T1000 (cell line): ENCODE measurements around the gene PIEZO2.
"Not testable (repeated sequence)": the region's sequence is repeated elsewhere in the genome, so short reads cannot be mapped to it uniquely, and the experiment has no call there.

ENCODE experiments used
- DNase-seq: peaks from one replicate; lab custom pipeline; 2025; ENCODE audit warnings: mixed read lengths; lab: John Stamatoyannopoulos, UW

PIEZO2 gene

DNA sequence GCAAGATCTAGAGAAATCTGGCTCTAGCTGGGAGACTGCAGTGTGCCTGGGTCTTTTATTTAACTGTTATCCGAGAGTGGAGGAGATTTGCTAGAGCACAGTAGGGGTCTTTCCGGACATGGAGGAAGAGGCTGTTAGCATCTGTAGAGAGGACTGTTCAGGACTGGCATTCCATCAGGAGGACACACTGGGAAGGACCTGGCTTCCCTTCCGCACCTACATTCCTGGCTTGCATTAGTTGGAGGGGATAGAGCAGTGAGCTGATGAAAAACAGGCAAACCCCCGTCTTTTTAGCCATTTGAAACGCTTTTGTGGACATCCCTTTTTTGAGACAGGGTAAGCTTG lies 874 bp upstream of the PIEZO2 start:
- no peak for DNase-seq

GRCh38 chr18:11148680-11149440 lies 509 bp downstream of the PIEZO2 start:
- DNase-seq = no peak

GRCh38 chr18:11147962-11148679 lies 1.2 kb downstream of the PIEZO2 start:
- DNase-seq = no peak

GRCh38 chr18:11147371-11147951 lies 1.9 kb downstream of the PIEZO2 start:
- no peak for DNase-seq

DNA sequence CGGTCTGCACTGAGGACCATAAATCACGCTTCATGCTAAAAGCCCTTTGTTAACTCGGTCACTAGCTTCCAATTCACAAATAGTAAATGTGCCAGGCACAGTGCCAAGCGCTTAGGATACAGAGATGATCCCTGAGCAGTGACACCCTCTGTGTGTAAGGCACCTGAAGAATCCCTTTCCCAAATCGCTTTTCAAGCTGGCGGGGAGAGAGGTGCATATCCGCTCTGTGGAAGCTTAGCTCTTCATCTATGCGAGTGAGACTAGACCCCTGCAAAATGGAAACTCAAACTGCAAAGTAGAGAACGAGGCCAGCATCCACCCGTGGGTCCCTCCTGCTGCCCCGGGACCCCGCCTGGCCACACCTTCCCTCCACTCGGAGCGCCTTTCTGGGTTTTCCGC lies 2.4 kb downstream of the PIEZO2 start:
- no peak for DNase-seq

DNA sequence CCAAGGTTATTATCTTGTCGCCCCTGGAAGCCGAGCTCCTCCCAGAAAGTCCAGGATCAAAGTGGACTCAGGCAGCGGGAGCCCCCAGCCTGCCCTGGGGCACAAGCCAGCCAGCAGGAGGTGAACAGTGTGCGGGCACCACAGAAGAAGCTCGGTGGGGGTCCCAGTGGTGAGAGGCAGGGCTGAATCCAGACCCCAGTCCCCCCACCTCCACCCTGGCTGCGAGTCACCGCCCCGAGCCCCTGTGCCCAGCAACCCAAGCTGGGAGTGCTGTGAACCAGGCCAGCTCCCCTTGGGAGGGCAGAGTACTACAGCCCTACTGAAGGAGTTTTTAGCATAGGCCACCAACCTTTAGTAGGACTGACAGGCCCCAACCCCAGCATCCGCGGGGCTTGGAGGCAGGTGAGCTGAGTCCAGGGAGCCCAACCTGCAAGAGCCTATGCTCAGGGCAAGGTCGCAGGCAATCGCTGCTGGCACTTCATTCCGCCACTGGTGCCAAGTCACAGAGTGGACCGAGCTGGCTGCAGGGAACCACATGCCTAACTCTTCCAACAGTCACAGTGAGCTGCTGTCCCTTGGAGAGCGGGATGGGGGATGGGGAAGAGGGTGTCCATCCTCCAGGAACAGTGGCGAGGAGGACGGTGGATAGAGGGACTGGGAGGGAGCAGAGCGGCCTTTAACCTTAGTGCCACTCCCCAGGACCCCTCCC lies 3.0 kb downstream of the PIEZO2 start:
- DNase-seq = no peak

DNA sequence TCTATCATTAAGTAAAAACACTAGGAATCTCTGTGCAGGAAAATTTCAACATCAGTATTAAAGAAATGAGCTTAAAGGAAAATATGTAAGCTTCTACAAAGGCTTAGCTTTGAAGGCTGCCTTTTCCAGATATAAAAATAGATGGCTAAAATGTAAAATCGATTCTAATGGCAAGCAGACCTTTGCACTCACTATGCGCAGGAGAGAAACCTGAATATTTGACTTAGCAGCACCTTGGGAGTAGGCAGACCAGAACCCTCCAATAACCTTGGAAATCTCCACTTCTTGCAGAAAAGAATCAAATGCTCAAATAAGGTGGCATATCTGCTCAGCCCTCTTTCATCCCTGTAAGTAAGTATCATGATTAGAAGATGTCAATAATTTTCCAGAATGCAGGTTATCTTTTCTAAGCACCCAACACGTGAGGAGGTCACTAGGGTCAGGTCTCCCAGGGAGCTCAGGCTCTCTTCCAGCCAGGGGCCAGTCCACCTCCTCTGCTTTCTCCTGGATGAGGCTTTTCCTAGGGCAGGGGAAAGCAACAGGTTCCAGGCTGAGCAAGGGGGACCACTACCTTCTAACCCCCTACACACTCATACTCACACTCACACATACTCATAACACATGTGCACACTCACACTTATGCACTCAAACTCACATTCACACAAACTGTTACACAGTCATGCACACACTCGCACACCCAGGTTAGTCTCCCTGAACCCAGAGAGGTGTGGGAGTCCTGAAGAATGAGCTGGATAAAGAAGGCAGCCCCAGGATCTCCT lies 3.8 kb downstream of the PIEZO2 start:
- DNase-seq = no peak

DNA sequence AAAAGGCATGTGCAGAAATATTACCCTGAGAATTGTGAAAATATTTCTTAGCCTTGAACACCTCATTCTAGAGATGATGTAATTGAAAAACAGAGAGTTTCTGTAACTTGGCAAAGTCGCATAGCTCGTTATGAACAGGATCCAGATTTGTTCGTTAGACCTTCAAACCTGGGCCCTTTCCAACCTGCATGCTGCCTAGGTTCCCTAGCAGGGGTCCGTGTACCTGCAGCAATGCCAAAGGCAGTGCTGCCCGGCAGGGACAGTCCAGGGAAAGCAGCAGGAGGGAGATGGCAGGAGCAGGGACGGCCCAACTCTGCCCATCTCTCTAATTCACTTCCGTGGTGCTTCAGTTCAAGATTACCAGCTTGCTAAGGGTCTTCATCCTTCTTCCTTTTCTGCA lies 12.0 kb downstream of the PIEZO2 start:
- DNase-seq = no peak

DNA sequence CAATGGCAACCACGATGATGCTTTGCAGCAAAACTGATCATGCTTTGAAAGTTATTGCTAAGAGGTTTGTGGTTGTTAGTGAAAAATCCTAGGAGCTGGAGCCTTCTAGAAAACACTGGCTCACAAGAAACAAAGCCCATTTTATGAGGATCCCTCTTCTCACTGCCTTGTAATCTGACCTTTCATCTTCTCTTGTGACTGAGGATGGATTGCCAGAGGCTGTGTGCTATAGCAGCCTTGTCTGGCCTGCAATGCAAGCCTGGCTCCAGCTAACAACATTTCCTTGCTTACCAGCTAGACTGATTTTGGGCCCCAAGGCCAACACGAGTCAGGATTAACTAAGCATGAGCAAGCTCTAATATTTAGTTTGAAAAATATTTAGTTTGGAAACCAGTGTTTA lies 13.1 kb downstream of the PIEZO2 start:
- DNase-seq = no peak

DNA sequence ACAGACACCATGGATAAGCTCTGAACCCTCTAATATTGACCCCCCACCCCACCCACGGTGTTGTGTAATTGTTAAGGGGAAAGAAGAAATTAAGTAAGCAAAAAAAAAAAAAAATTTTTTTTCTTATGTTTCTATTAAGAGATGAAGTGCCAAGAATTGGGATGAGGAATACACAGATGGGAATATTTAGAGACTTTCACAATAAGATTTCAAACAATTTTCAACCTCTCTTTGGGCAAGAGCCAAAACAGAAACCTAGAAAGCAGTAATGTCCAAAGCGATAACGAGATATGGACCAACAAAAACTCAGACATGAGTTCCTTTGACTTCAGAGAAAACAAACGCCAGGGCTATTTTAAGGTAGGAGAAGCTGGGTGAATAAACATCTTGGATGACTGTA lies 14.4 kb downstream of the PIEZO2 start:
- no peak for DNase-seq

DNA sequence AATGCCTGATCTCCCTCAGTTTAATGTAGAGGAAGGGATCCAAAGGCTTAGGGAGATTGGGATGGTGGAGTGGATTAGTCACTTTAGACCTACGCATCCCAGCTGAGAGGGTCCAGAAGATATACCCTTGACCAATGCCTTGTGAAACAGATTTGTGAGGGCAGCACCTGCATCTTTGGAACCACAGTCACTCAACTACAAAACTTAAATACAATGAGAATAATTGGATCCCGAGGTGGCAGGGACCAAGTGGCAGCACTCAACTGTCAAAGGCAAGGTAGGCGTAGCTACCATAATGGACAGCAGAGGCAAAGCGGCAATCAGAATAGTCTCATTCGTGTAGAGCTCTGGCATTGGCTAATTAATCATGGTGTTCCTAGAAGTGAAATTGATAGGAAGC lies 20.3 kb downstream of the PIEZO2 start:
- DNase-seq = not testable (repeated sequence)

GRCh38 chr18:11125492-11126315 lies 23.7 kb downstream of the PIEZO2 start:
- DNase-seq = no peak

GRCh38 chr18:11124054-11124453 lies 25.3 kb downstream of the PIEZO2 start:
- DNase-seq = no peak

DNA sequence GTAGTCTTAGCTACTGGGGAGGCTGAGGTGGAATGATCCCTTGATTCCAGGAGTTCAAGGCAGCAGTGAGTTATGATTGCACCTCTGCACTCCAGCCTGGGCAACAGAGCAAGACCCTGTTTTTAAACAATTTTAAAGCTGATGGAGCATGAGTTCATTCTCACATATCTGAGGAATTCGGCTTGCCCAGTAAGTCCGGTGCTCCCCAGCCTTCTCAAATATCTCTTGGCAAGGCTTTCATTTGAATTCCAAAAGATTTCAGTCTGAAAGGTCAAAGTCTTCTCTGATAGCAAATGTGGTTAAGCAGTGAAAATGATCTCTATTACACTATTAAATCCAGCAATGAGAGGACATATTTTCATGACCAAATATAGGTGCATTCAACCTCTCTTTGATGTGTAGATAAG lies 27.9 kb downstream of the PIEZO2 start:
- DNase-seq = no peak

- no peak for DNase-seq
Observed at GRCh38 chr18:11119959-11120587, 29.3 kb downstream of the PIEZO2 start.

DNA sequence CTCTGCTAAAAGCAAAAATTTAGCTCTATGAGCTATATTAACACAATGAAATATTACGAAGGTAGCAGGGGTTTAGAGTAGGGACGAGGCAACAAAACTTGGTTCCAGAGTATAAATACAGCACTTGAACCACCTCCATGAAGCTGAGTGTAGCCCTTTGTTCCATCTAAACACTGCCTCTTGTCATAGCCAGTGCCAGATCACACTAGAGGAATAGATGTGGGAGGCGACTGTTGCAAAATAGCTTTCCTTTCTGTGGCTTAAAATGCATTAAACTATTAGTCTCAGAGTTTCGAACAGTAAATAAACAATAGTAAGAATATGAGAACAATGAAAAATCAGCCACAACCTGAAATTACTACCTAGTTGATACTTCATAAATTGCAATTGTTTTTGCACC lies 29.8 kb downstream of the PIEZO2 start:
- peak; percentile 6 for DNase-seq

GRCh38 chr18:11118051-11118766 lies 31.2 kb downstream of the PIEZO2 start:
- no peak for DNase-seq

DNA sequence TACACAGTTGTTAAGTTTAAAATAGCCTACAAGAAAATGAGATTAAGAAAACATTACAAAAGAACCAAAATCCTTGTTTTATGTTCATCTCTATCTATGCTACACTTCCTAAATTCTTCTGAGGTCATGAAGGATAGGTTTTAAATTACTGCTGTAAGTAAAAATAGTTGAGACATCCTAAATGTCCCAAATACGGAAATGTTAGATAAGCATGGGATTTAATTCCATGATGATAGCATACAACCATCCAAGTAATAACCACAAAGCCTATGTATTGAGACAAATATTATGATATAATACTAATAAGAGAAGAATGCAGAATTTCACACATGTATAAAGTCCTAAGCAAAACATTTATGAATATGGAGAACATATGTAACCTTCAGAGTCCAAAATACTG lies 34.1 kb downstream of the PIEZO2 start:
- no peak for DNase-seq

- DNase-seq = no peak
Observed at GRCh38 chr18:11114653-11115052, 34.7 kb downstream of the PIEZO2 start.

DNA sequence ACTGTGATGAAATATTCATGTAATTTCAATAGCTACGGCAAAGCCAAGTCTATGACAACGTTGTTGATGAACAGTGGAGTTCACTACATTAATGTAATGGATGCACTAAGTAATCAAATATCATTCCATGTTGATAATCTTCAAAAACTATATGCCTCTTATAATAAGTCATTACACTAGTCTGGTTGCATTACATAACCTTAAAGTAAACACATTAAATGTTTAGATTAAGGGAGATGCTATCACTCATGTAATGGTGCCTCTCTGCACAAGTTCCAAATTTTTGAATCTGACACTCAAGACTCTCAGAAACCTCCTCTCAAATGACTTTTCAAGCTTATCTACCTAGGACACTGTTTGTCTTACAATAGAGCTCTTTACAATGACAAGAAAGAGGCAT lies 35.4 kb downstream of the PIEZO2 start:
- no peak for DNase-seq
